ENCODE data around the gene RPL13A. TPM values are rescaled to one million over a fixed set of nuclear protein-coding genes. Genes with fewer than 3 reads are reported as not detected.

RPL13A gene
- total and polyA plus RNA-seq, 9 of the 15 experiments (the other 6 are each of a cell fraction or from before 2014, with no cell fraction given) = 1,744 to 5,482 (median 2,949) TPM

DNA sequence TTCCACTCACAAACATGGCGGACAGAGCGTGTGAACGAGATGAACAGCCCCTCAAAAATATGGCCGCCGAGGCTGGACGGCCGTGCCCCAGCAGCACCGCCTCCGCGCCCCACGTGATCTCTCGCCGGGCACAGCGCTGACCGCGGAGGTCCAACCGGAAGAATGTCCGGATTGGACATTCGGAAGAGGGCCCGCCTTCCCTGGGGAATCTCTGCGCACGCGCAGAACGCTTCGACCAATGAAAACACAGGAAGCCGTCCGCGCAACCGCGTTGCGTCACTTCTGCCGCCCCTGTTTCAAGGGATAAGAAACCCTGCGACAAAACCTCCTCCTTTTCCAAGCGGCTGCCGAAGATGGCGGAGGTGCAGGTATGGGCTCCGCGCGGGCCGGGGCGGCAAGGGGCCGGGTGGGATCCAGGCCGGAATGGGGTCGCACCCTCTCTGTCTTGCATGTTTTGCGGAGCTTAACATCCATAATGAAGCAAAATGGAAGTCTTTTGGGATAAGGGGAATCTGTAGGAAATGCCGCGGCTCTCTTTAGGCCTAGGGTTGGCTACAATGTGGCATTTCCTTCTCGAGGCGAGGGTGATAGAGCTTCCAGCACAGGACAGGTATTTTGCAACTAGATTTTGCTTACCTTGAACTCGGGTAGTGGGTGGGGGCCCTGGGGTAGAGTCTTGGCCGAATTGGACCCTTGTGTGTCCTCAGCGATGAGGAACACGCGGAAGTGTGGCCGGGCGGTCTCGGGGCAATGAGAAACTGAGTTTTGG is at the start of gene RPL13A (continued):
- TF ChIP-seq RBM17 (IDR thresholded peaks at IDR 0.05; ENCODE audit: borderline replicate concordance, low read depth, low read length) = no peak
- TF ChIP-seq POLR2A (conservative IDR thresholded peaks at IDR 0.05) = peak; percentile 100
- TF ChIP-seq STAG1 (CRISPR knock-in tag; IDR thresholded peaks at IDR 0.05; ENCODE audit: borderline replicate concordance) = no peak
- no peak for TF ChIP-seq ZNF354B (CRISPR knock-in tag; IDR thresholded peaks at IDR 0.05)
- no peak for TF ChIP-seq MECOM (CRISPR knock-in tag; IDR thresholded peaks at IDR 0.05)
- peak in 1 of 2 experiments; percentile 96; a peak in 2 of 4 replicates for TF ChIP-seq CSDE1 (IDR thresholded peaks at IDR 0.05)
- no peak for TF ChIP-seq ZNF280B (CRISPR knock-in tag; IDR thresholded peaks at IDR 0.05)
- TF ChIP-seq ILF3 (IDR thresholded peaks at IDR 0.05; ENCODE audit: borderline replicate concordance) = no peak
- no peak for TF ChIP-seq PRMT5 (CRISPR knock-in tag; IDR thresholded peaks at IDR 0.05)
- TF ChIP-seq, protein P1, sequence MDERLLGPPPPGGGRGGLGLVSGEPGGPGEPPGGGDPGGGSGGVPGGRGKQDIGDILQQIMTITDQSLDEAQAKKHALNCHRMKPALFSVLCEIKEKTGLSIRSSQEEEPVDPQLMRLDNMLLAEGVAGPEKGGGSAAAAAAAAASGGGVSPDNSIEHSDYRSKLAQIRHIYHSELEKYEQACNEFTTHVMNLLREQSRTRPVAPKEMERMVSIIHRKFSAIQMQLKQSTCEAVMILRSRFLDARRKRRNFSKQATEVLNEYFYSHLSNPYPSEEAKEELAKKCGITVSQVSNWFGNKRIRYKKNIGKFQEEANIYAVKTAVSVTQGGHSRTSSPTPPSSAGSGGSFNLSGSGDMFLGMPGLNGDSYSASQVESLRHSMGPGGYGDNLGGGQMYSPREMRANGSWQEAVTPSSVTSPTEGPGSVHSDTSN (CRISPR knock-in tag; IDR thresholded peaks at IDR 0.05; ENCODE audit: low read depth) = no peak
- TF ChIP-seq, protein P1 (tag; conservative IDR thresholded peaks at IDR 0.05; ENCODE audit: low read depth) = no peak
- TF ChIP-seq ZNF184 (CRISPR knock-in tag; IDR thresholded peaks at IDR 0.05) = no peak
- no peak for TF ChIP-seq SLC30A9 (CRISPR knock-in tag; IDR thresholded peaks at IDR 0.05)
- TF ChIP-seq, protein P2, sequence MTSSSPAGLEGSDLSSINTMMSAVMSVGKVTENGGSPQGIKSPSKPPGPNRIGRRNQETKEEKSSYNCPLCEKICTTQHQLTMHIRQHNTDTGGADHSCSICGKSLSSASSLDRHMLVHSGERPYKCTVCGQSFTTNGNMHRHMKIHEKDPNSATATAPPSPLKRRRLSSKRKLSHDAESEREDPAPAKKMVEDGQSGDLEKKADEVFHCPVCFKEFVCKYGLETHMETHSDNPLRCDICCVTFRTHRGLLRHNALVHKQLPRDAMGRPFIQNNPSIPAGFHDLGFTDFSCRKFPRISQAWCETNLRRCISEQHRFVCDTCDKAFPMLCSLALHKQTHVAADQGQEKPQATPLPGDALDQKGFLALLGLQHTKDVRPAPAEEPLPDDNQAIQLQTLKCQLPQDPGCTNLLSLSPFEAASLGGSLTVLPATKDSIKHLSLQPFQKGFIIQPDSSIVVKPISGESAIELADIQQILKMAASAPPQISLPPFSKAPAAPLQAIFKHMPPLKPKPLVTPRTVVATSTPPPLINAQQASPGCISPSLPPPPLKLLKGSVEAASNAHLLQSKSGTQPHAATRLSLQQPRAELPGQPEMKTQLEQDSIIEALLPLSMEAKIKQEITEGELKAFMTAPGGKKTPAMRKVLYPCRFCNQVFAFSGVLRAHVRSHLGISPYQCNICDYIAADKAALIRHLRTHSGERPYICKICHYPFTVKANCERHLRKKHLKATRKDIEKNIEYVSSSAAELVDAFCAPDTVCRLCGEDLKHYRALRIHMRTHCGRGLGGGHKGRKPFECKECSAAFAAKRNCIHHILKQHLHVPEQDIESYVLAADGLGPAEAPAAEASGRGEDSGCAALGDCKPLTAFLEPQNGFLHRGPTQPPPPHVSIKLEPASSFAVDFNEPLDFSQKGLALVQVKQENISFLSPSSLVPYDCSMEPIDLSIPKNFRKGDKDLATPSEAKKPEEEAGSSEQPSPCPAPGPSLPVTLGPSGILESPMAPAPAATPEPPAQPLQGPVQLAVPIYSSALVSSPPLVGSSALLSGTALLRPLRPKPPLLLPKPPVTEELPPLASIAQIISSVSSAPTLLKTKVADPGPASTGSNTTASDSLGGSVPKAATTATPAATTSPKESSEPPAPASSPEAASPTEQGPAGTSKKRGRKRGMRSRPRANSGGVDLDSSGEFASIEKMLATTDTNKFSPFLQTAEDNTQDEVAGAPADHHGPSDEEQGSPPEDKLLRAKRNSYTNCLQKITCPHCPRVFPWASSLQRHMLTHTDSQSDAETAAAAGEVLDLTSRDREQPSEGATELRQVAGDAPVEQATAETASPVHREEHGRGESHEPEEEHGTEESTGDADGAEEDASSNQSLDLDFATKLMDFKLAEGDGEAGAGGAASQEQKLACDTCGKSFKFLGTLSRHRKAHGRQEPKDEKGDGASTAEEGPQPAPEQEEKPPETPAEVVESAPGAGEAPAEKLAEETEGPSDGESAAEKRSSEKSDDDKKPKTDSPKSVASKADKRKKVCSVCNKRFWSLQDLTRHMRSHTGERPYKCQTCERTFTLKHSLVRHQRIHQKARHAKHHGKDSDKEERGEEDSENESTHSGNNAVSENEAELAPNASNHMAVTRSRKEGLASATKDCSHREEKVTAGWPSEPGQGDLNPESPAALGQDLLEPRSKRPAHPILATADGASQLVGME (CRISPR knock-in tag; IDR thresholded peaks at IDR 0.05) = no peak
- no peak for TF ChIP-seq ESRRB (CRISPR knock-in tag; IDR thresholded peaks at IDR 0.05; ENCODE audit: borderline replicate concordance)
- TF ChIP-seq PCBP1 (IDR thresholded peaks at IDR 0.05; ENCODE audit: low read depth, low read length, poor library complexity, severe bottlenecking) = peak; percentile 89
- peak; percentile 86 for TF ChIP-seq C11orf30 (IDR thresholded peaks at IDR 0.05; ENCODE audit: low read depth)
- no peak for TF ChIP-seq ZNF780A (CRISPR knock-in tag; IDR thresholded peaks at IDR 0.05)
